ENCODE measurements around the gene YWHAE.
"Not testable (repeated sequence)": the region's sequence is repeated elsewhere in the genome, so short reads cannot be mapped to it uniquely, and the experiment has no call there.

GRCh38 chr17:1395876-1396665, 4.0 kb downstream of the YWHAE start:
- TF ChIP-seq CTCF (IDR thresholded peaks at IDR 0.05); ZFX (IDR thresholded peaks at IDR 0.05; ENCODE audit: borderline replicate concordance): not testable (repeated sequence)
